ENCODE results near the gene FRMD5. TPM values are rescaled to one million over a fixed set of nuclear protein-coding genes. Genes with fewer than 3 reads are reported as not detected.
A peak's percentile ranks its signal among the peaks of the same experiment; 100 is the strongest.

The FRMD5 gene
- total RNA-seq, 1 donor from 2014 or later: 0.49 TPM

DNA sequence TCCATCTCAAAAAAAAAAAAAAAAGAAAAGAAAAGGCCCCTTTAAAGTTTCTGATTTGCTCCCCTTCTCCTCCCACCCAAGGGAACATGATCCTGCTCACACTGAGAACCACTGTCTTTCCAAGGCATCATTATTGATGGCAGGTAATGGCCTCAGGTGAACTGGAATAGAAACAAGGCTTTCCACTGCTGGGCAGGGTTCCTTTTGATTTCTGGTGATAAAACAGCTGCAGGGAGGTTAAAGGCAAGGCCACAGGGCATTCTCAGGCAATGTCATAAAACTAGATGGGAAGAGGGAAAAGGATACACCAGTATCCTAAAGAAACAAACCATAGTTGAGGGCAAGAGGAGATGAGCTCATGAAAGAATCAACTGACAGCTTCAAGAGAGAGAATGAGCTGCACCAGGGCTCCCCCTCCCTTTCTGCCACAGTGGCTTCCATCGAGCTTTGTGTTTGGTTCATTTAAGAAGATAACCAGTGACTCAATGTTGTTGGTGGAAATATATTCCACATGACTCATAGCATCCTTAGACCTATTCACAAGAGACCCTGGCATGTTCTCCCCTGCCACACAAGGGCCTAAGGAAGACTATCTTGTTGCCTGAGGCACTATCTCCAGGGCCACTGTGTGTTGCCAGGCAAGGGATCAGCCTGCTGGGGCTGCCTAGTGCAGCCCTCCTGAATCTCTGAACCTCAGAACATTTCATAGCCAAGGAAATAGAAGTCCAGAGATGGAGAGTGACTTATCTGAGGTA lies 281.9 kb downstream of the FRMD5 start:
- Histone ChIP-seq H3K4me3 (no peak overlapping the region), H3K36me3 (no peaks in the 10 kb centered on the region), H3K27me3 (no peaks in the 10 kb centered on the region), H3K4me1 (peaks cover 10% of the 10 kb centered on the region), H3K9me3 (no peaks in the 10 kb centered on the region), H3K27ac (peak overlapping the region; percentile 58)
- intact Hi-C loops (cut with DNase I): no loop called here
- DNase-seq (ENCODE audit: extremely low spot score in 2 of 2): no peak
- TF ChIP-seq POLR2A (IDR thresholded peaks at IDR 0.05) (no peak), POLR2AphosphoS5 (IDR thresholded peaks at IDR 0.05; ENCODE audit: insufficient read depth in 1 of 2, low read depth in 1 of 2) (no peak)
- TF ChIP-seq, protein P1, sequence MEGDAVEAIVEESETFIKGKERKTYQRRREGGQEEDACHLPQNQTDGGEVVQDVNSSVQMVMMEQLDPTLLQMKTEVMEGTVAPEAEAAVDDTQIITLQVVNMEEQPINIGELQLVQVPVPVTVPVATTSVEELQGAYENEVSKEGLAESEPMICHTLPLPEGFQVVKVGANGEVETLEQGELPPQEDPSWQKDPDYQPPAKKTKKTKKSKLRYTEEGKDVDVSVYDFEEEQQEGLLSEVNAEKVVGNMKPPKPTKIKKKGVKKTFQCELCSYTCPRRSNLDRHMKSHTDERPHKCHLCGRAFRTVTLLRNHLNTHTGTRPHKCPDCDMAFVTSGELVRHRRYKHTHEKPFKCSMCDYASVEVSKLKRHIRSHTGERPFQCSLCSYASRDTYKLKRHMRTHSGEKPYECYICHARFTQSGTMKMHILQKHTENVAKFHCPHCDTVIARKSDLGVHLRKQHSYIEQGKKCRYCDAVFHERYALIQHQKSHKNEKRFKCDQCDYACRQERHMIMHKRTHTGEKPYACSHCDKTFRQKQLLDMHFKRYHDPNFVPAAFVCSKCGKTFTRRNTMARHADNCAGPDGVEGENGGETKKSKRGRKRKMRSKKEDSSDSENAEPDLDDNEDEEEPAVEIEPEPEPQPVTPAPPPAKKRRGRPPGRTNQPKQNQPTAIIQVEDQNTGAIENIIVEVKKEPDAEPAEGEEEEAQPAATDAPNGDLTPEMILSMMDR (IDR thresholded peaks at IDR 0.05): no peak

DNA sequence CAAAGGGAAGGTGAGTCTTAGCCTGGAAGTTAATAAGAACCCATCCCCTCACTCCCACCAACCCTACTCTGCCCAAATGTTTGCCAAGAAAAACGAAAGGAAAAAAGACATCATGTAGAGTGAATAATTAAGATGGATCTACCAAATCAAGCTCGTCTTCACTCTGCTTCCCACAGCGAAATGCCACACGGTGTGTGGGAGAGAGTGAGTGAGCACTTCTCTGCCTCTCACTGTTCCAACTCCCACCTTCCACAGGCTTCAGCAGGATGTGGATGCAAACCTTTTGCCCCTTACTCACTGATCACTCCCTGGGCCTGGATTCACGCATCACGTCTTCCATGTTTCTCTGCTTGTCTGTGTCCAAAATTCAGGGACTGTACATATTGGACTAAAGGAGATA lies 282.9 kb downstream of the FRMD5 start:
- Histone ChIP-seq H3K4me1 (peaks cover 10% of the 10 kb centered on the region), H3K27ac (no peak overlapping the region), H3K36me3 (no peaks in the 10 kb centered on the region), H3K4me3 (no peak overlapping the region), H3K9me3 (no peaks in the 10 kb centered on the region), H3K27me3 (no peaks in the 10 kb centered on the region)
- TF ChIP-seq POLR2A (IDR thresholded peaks at IDR 0.05) (no peak), POLR2AphosphoS5 (IDR thresholded peaks at IDR 0.05; ENCODE audit: insufficient read depth in 1 of 2, low read depth in 1 of 2) (no peak)
- TF ChIP-seq, protein P1 (IDR thresholded peaks at IDR 0.05): no peak
- no peak for DNase-seq (ENCODE audit: extremely low spot score in 2 of 2)
- intact Hi-C loops (cut with DNase I): no loop called here

DNA sequence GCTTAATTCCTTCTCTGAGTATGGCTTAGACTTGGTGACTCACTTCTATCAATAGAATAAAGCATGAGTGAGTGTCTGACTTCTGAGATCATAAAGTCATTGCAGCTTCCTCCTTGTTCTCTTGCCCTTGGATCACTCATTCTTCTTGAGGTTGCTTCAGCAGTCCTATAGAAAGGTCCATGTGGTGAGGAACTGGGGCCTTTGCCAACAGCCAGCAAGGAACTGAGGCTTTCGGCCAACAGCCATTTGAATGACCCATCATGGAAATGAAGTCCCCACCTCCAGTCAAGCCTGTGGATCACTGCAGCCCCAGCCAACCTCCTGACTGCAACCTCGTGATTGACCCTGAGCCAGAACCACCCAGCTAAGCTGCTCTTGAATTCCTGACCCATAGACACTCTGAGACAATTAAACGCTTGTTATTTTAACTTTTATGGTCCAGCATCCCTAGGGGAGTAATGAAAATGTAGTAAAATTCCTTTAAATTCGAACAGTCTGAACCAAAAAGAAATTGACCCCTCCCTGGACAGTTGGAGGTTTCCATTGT lies 283.8 kb downstream of the FRMD5 start:
- Histone ChIP-seq H3K36me3 (no peaks in the 10 kb centered on the region), H3K4me3 (no peak overlapping the region), H3K27ac (no peak overlapping the region), H3K27me3 (no peaks in the 10 kb centered on the region), H3K4me1 (peaks cover 10% of the 10 kb centered on the region), H3K9me3 (no peaks in the 10 kb centered on the region)
- intact Hi-C loops (cut with DNase I): no loop called here
- DNase-seq (ENCODE audit: extremely low spot score in 2 of 2): no peak
- TF ChIP-seq POLR2AphosphoS5 (IDR thresholded peaks at IDR 0.05; ENCODE audit: insufficient read depth in 1 of 2, low read depth in 1 of 2) (peak in 1 of 2 donors; percentile 41), POLR2A (IDR thresholded peaks at IDR 0.05) (no peak)

DNA sequence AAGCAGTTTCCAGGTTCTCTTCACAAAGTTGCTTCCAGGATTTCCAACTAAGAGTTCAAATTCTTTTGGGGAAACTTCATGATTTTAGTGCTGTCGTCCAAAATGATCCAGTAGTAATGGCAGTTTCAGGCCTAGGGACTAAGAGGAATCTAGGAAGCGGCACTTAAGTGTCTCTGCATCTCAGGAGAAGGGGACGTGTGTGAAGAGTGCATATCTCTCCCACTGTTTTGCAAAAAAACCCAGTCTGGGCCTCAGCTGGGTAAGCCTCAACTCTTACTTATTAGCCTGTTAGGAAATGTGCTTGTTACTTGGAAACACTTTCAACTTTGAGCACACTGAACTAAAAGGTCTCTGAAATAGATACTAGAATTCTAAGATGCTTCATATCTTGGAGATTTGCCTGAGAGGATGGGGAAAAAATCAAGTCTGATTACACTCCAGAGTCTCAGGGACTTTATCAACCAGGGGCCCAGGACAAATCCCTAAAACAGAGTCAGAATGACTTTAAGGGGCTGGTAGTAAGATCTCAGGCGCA lies 286.5 kb downstream of the FRMD5 start:
- H3K27ac ChIP-seq: no peak overlapping the region

DNA sequence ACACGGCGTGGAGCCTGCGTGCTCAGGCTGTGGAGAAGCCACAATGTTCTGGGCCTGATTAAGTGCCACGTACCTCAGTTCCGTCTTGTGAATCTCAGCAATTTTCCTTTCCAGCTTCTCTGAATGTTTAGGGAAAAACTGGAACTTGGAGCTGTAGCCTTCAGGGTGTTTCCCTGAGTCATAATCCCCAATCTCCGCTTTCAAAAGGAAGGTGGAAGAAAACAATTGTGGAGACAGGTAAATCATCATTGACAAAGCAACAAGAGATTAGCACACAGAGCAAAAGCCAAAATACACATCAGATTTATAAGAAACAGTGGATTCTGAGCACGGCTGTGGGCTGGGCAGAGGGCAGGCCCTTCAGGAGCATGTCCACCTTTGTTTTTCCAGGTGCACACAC lies 289.3 kb downstream of the FRMD5 start:
- Histone ChIP-seq H3K4me1 (no peaks in the 10 kb centered on the region), H3K9me3 (no peaks in the 10 kb centered on the region), H3K36me3 (no peaks in the 10 kb centered on the region), H3K27me3 (no peaks in the 10 kb centered on the region), H3K4me3 (no peak overlapping the region), H3K27ac (no peak overlapping the region)
- intact Hi-C loops (cut with DNase I): no loop called here
- no peak for DNase-seq (ENCODE audit: extremely low spot score in 2 of 2)
- TF ChIP-seq POLR2AphosphoS5 (IDR thresholded peaks at IDR 0.05; ENCODE audit: insufficient read depth in 1 of 2, low read depth in 1 of 2) (no peak), POLR2A (IDR thresholded peaks at IDR 0.05) (no peak)

More for the DNA sequence above, 286.5 kb downstream of the FRMD5 start:
- Histone ChIP-seq H3K4me1 (peaks cover 10% of the 10 kb centered on the region), H3K36me3 (no peaks in the 10 kb centered on the region), H3K27me3 (no peaks in the 10 kb centered on the region), H3K4me3 (no peak overlapping the region), H3K9me3 (no peaks in the 10 kb centered on the region)
- DNase-seq (ENCODE audit: extremely low spot score in 2 of 2): no peak
- TF ChIP-seq, protein P1 (IDR thresholded peaks at IDR 0.05): no peak
- no peak for TF ChIP-seq POLR2AphosphoS5 (IDR thresholded peaks at IDR 0.05; ENCODE audit: insufficient read depth in 1 of 2, low read depth in 1 of 2)
- intact Hi-C loops (cut with DNase I): no loop called here

DNA sequence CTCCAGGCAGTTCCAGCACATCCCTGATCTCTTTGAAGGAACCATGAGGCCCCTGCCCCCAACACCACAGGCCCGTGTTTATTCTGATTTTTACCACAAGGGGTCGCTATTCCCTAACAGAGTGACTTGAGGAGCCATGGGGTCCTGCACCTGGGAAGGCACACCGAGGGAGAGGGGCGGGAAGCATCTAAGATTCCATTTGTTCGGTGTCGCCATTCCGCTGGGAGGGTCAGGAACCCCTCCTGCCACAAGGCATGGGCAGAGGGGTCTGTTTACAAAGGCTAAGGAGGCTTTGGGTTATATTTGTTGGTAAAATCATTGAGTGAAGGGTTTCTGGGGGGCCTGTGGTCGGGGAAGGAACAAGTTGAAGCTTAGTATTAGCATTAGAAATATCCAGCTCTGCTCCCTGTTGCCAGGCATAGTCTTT lies 291.2 kb downstream of the FRMD5 start:
- no peak overlapping the region for H3K27ac ChIP-seq
- H3K4me1 ChIP-seq: no peaks in the 10 kb centered on the region
- no peaks in the 10 kb centered on the region for H3K27me3 ChIP-seq
- intact Hi-C loops (cut with DNase I): no loop called here
- no peak for DNase-seq (ENCODE audit: extremely low spot score in 2 of 2)
- no peaks in the 10 kb centered on the region for H3K9me3 ChIP-seq
- no peak overlapping the region for H3K4me3 ChIP-seq
- TF ChIP-seq, protein P1 (IDR thresholded peaks at IDR 0.05): peak; percentile 68 to 89 (median 88)
- TF ChIP-seq POLR2A (IDR thresholded peaks at IDR 0.05): no peak
- no peaks in the 10 kb centered on the region for H3K36me3 ChIP-seq
